Small intestine (tissue), 7 donors: ENCODE data around the gene ARHGAP40. TPM values are rescaled to one million over a fixed set of nuclear protein-coding genes. Genes with fewer than 3 reads are reported as not detected.

Experiments
- DNase-seq, 2 donors: peaks; one replicate each; pipeline versions ENCODE4 v3.0.0 to v3.0.0-alpha.2; 2013
- FAIRE-seq: peaks from 2 replicates; lab custom pipeline; 2012; peaks lifted over from hg19 to GRCh38; lab: Jason Lieb, UNC
- H3K27ac ChIP-seq, 3 donors: one replicate each; pipeline ENCODE4 v1.5.1; 2013; ENCODE audit warnings: low read length in 2 of 3, mild to moderate bottlenecking in 2 of 3, control low read depth in 1 of 3, inconsistent platforms in 1 of 3, low read depth in 1 of 3, moderate library complexity in 1 of 3
- H3K27me3 ChIP-seq, 3 donors: one replicate each; pipeline ENCODE4 v1.6.1; 2013; ENCODE audit warnings: low read length in 3 of 3, inconsistent platforms in 1 of 3; ENCODE audit not compliant: control insufficient read depth in 3 of 3, insufficient read depth in 3 of 3
- H3K36me3 ChIP-seq, 3 donors: one replicate each; pipeline ENCODE4 v1.6.1; 2013; ENCODE audit warnings: low read length in 3 of 3, inconsistent platforms in 1 of 3, low read depth in 1 of 3, mild to moderate bottlenecking in 1 of 3, moderate library complexity in 1 of 3; ENCODE audit not compliant: control insufficient read depth in 3 of 3, insufficient read depth in 2 of 3
- H3K4me1 ChIP-seq, 3 donors: one replicate each; pipeline ENCODE4 v1.6.1; 2013; ENCODE audit warnings: low read length in 2 of 3, inconsistent platforms in 1 of 3, low read depth in 1 of 3, mild to moderate bottlenecking in 1 of 3, moderate library complexity in 1 of 3; ENCODE audit not compliant: control insufficient read depth in 3 of 3, insufficient read depth in 2 of 3
- H3K4me3 ChIP-seq, 3 donors: one replicate each; pipeline ENCODE4 v1.5.1; 2013; ENCODE audit warnings: low read length in 3 of 3, control low read depth in 1 of 3, inconsistent platforms in 1 of 3, low read depth in 1 of 3, mild to moderate bottlenecking in 1 of 3, moderate library complexity in 1 of 3
- H3K9me3 ChIP-seq, 2 donors: one replicate each; pipeline ENCODE4 v1.6.1; 2013; ENCODE audit warnings: low read depth in 1 of 2, low read length in 1 of 2; ENCODE audit not compliant: control insufficient read depth in 2 of 2, insufficient read depth in 1 of 2
- WGBS, 3 donors: extraction: QIAGEN DNeasy Blood & Tissue Kit; methylation state at CpG; one replicate each; pipeline ENCODE4 v1.1.7; 2013; 5-methylcytosine and 5-hydroxymethylcytosine counted together
- polyA plus RNA-seq, 4 donors: library from polyadenylated mRNA; stranded (reverse) in 3 of 4; unstranded in 1 of 4; fragments of 200-250 nt in 3 of 4; fragments of 120-200 nt in 1 of 4; gene quantifications; one replicate each; pipeline versions ENCODE4 v1.2.1 to v1.2.3, GENCODE V29; 2013
- donor health status: healthy with polysubstance abuse.
- donor health status: control.
- donor health status: control.
- donor health status: Bipolar disorder and iron deficiency.
- donor health status: healthy.

Gene ARHGAP40
- polyA plus RNA-seq, 4 donors: 0.01 to 0.06 TPM; not detected in 2

DNA sequence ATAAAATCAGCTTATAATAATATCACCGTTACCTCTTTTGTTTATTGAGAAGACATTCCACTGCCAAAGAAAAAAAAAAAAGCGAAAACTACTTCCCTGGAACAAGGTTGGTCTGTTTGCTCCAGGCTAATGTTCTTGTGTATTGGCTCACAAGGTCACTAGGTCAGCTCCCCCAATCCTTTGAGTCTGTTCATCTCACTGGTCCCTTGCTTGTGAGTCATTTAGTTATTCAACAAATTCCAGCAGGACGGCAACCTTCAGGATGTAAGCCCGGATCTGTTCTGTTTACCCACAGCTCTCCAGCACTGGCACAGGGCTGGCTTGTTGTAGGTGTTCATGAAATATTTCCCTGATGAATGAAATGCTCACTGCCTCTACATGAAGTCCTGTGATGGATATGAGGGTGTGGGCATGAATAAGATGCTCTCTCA, 3.3 kb downstream of the ARHGAP40 start:
- DNase-seq (no peak), FAIRE-seq (no peak)
- H3K4me3 ChIP-seq: no peak overlapping the region
- no peaks in the 10 kb centered on the region for H3K4me1 ChIP-seq
- no peaks in the 10 kb centered on the region for H3K36me3 ChIP-seq
- H3K27ac ChIP-seq: no peak overlapping the region
- peaks cover 0 to 38% (median 30%) of the 10 kb centered on the region in 3 donors for H3K27me3 ChIP-seq
- H3K9me3 ChIP-seq: no peaks in the 10 kb centered on the region
- WGBS, 3 donors: 28 to 40% (median 37%) methylated on average over 4 of the region's 4 CpGs

DNA sequence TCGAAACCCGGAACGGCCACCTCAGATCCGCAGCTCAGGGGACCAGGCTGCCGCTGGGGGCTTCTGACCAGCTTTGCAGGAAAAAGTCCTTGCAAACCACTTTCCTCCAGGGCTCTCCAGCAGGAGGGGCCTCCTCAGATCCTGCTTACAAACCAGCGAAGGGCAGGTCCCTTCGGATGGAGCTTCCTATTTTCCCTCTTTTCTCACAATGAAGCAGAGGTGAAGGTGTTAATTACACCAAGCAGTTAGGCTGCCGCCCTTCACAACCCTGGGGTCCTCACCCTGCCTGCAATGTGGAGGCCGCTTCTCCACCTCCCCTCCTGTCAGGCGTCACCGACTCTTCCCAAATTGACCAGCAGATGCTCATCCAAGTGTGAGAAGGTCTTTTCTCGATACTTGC, 5.7 kb downstream of the ARHGAP40 start:
- Histone ChIP-seq H3K4me3 (no peak overlapping the region), H3K27me3 (peaks cover 0 to 21% (median 17%) of the 10 kb centered on the region in 3 donors), H3K27ac (no peak overlapping the region), H3K36me3 (no peaks in the 10 kb centered on the region), H3K4me1 (no peaks in the 10 kb centered on the region), H3K9me3 (no peaks in the 10 kb centered on the region)
- FAIRE-seq: no peak
- no peak for DNase-seq
- 36 to 56% (median 49%) methylated on average over 12 of the region's 12 CpGs for WGBS, 3 donors

DNA sequence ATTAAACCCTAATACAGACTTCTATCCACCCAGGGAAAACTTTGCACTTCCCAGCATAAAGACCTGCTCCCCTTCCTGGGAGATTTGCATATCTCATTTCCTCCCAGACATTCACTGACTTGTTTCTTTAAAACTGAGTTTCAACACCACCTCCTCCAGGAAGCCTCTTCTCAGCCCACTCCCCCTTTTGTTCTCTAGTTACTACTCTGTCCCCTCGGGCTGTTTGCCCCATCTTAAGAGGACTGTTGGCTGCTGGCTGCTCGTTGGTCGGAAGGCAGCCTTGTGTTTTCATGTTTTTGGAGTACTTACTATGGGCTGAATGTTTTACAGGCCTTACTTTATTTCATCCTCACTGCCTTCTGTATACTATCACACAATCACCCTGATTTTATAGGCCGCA, 6.6 kb downstream of the ARHGAP40 start:
- H3K9me3 ChIP-seq: no peaks in the 10 kb centered on the region
- H3K27me3 ChIP-seq: peaks cover 0 to 17% (median 17%) of the 10 kb centered on the region in 3 donors
- no peak overlapping the region for H3K4me3 ChIP-seq
- H3K4me1 ChIP-seq: no peaks in the 10 kb centered on the region
- H3K27ac ChIP-seq: no peak overlapping the region
- WGBS, 3 donors: 70 to 75% (median 72%) methylated on average over 4 of the region's 4 CpGs
- DNase-seq (no peak), FAIRE-seq (no peak)
- H3K36me3 ChIP-seq: no peaks in the 10 kb centered on the region

DNA sequence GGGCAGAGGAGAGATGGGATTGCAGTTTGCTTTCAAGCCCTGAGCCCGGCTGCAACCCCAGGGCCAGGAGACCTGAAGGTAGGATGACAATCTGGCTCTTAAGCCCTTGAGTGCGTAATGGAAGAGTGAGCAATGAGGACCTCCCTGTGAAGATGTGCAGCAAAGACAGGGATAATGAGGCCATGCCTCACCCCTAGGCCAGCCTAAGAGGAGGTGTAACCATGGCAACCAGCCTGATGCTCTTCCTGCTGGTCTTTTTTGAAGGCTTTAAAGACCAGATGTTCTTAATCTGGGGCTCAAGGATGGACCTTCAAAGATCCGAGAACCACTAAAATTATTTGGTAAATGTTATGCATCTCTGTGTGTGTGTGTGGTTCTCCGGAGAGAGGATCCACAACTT, 8.2 kb downstream of the ARHGAP40 start:
- Histone ChIP-seq H3K9me3 (no peaks in the 10 kb centered on the region), H3K27ac (no peak overlapping the region), H3K4me1 (no peaks in the 10 kb centered on the region), H3K36me3 (no peaks in the 10 kb centered on the region), H3K4me3 (no peak overlapping the region), H3K27me3 (peaks cover 0 to 14% (median 13%) of the 10 kb centered on the region in 3 donors)
- 77 to 84% (median 84%) methylated on average over 4 of the region's 4 CpGs for WGBS, 3 donors
- FAIRE-seq (no peak), DNase-seq (no peak)

DNA sequence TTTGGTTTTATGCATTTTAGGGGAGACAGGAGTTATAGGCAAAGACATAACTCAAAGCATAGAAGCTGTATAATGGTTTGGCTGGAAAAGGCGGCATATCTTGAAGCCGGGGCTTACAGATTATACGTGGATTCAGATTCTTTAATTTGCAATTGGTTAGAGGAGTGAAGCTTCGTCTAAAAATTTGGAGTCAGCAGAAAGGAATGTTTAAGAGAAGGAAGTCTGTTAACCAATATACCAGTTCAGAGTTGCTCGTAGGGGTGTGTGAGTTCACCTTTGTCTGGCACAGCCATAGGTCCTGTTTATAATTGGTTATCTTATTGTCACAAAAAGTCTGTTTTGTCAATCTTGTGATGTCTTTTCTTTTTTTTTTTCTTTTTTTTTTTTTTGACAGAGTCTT, 8.9 kb downstream of the ARHGAP40 start:
- Histone ChIP-seq H3K9me3 (no peaks in the 10 kb centered on the region), H3K4me1 (no peaks in the 10 kb centered on the region), H3K4me3 (no peak overlapping the region), H3K27me3 (peaks cover 0 to 10% (median 10%) of the 10 kb centered on the region in 3 donors), H3K36me3 (no peaks in the 10 kb centered on the region), H3K27ac (no peak overlapping the region)
- DNase-seq: no peak
- FAIRE-seq: no peak
- WGBS, 3 donors: 66 to 73% (median 69%) methylated on average over 5 of the region's 5 CpGs

DNA sequence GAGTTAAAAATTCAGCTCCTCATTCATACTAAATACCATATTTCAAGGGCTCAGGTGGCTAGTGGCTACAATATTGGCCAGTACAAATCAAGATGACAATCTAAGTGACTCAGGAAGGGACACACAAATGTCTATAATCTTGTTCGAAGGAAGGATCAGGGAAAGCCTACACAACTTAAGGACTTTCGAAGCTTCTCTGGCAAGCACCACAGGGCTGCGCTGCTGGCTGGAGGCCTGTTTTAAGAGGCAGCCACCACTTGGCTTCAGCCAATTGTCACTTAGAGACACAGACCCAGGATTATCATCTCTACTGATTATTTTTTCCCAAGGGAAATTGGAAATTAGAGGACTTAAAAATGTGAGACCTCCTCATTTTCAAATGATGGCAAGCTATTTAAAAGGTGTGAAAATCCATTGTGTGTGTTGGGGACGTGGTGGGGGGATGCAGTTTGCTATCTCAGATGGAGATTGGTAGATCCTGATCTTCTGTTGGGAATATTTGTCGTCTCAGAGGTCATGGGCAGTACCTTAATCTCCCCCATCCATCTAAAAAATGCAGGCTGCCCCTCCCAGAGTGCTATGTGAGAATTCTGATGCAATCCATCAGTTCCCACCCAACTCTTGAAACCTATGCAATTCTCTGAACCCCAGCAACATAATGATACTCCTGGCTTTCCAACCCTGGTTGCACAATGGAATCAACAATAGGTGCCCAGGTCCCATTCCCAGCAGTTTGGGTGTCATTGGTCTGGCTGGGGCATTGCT, 11.3 kb downstream of the ARHGAP40 start:
- H3K27me3 ChIP-seq: peaks cover 0 to 7% (median 0%) of the 10 kb centered on the region in 3 donors
- no peak for FAIRE-seq
- 35 to 54% (median 54%) methylated on average over 5 of the region's 5 CpGs for WGBS, 3 donors

DNA sequence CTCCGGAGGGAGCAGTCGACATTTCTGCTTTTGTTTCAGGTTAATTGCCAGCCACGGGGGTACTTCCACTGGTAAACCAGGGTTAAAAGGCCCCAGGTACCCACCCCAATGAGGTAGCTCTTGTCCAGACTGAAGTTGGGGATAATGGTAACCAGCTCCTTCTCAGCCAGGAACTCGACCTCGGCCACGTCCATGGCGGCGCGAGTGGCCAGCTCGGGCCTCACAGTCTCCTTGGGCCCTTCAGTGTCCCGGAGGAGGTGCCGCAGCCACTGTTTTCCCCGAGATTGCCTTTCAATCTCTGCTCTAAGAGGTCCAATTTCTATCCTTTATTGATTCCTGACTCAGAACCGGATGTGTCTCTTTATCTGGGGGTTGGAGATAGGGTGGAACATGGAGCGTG, 13.7 kb downstream of the ARHGAP40 start:
- DNase-seq (no peak), FAIRE-seq (no peak)
- no peak overlapping the region for H3K4me3 ChIP-seq
- no peaks in the 10 kb centered on the region for H3K9me3 ChIP-seq
- H3K4me1 ChIP-seq: no peaks in the 10 kb centered on the region
- H3K27ac ChIP-seq: no peak overlapping the region
- WGBS, 3 donors: 81 to 87% (median 82%) methylated on average over 15 of the region's 15 CpGs
- H3K27me3 ChIP-seq: peaks cover 0 to 5% (median 2%) of the 10 kb centered on the region in 3 donors
- H3K36me3 ChIP-seq: no peaks in the 10 kb centered on the region

More for the DNA sequence above, 11.3 kb downstream of the ARHGAP40 start:
- Histone ChIP-seq H3K4me1 (no peaks in the 10 kb centered on the region), H3K36me3 (no peaks in the 10 kb centered on the region), H3K9me3 (no peaks in the 10 kb centered on the region), H3K27ac (no peak overlapping the region), H3K4me3 (no peak overlapping the region)
- no peak for DNase-seq

DNA sequence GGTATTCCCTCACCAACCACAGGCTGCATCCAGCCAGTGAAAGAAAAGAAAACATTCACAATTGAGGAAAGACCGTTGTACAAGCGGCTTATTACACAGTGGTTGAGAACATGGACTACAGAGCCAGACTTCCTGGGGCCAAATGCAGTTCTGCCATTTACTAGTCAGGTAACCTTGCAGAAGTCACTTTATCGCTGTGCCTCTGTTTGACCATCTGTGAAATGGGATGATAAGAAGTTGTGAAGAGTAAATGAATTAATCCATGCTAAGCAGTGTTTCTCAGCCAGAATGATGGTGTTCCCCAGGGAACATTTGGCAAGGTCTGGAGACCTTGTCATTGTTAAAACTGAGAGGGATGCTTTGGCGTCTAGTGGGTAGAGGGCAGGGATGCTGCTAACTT, 14.8 kb downstream of the ARHGAP40 start:
- Histone ChIP-seq H3K9me3 (no peaks in the 10 kb centered on the region), H3K4me3 (no peak overlapping the region), H3K36me3 (no peaks in the 10 kb centered on the region), H3K27me3 (peaks cover 0 to 5% (median 2%) of the 10 kb centered on the region in 3 donors), H3K4me1 (no peaks in the 10 kb centered on the region), H3K27ac (no peak overlapping the region)
- FAIRE-seq (no peak), DNase-seq (no peak)
- 81 to 89% (median 83%) methylated on average over 4 of the region's 4 CpGs for WGBS, 3 donors
